HG02588 (cell line): ENCODE data around the gene PET100.

Experiments
- ATAC-seq: cut with Tn5 transposase; IDR thresholded peaks from one replicate; pipeline ENCODE4 v1.9.1; 2021; ENCODE audit warnings: mild to moderate bottlenecking, moderate library complexity; ENCODE audit not compliant: unreplicated experiment

PET100 gene

GRCh38 chr19:7612282-7613274 is 17.0 kb upstream of the PET100 start:
- no peak for ATAC-seq

DNA sequence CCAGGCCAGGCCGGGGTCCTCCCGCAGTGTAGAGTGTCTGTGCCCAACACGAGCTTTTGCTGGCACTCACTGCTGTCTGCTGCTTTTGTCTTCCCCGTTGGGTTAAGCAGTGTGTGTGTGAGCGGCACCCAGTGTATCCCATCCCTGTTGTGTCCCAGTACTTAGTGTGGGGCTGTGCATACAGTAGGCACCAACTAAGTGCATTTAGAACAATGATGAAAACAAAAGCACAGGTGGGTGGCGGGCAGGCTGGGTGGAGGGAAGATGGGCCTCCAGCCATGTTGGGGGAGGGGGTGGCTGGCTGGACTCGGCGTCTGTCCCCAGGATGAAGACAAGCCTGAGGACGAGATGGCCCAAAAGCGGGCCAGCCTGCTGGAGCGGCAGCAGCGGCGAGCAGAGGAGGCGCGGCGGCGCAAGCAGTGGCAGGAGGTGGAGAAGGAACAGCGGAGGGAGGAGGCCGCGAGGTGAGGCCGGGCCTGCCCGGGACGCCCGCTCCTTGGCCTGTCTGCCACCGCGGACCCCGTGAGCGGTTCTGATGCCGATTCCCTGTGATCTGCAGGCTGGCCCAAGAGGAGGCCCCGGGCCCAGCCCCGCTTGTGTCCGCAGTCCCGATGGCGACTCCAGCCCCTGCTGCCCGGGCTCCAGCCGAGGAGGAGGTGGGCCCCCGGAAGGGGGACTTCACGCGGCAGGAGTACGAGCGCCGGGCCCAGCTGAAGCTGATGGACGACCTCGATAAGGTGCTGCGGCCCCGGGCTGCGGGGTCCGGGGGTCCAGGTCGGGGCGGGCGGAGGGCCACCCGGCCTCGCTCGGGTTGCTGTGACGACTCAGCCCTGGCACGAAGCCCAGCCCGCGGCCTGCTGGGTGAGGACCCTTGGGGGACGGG is 14.5 kb upstream of the PET100 start:
- no peak for ATAC-seq

DNA sequence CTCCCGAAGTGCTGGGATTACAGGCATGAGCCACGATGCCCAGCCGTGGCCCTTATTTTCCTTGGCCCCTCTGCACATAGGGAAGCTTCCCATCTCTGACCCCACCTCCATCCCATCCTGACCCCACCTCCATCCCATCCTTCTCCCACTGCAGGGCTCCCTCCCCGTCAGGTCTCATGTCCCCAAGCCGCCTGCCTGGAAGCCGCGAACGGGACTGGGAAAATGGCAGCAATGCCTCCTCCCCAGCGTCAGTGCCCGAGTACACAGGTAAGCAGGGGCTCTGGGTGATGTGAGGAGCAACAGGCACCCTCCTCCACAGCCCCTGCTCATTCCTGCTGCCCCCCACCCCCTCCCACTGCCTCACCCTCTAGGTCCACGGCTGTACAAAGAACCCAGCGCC is 12.4 kb upstream of the PET100 start:
- no peak for ATAC-seq

- no peak for ATAC-seq
These were observed 11.9 kb upstream of the PET100 start for GRCh38 chr19:7617735-7618134.

DNA sequence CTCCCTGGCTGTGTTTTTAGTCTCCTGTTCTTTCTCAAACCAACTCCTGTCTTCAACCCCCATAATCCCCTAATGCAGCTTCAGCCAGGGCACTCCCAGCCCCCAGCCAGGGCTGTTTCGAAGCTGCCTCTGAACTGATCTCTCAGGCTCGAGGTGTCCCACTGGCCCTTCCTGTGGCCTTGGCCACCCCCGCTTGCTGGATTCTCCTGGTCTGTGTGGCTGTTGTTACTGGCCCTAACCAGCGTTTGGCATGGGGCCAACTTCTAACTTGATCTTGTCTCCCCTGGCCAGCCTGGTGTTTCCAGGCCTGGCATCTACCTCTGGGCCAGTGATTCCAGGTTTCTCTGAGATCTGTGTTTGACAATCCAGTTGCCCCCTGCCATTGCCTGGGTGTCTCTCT is 11.2 kb upstream of the PET100 start:
- no peak for ATAC-seq

DNA sequence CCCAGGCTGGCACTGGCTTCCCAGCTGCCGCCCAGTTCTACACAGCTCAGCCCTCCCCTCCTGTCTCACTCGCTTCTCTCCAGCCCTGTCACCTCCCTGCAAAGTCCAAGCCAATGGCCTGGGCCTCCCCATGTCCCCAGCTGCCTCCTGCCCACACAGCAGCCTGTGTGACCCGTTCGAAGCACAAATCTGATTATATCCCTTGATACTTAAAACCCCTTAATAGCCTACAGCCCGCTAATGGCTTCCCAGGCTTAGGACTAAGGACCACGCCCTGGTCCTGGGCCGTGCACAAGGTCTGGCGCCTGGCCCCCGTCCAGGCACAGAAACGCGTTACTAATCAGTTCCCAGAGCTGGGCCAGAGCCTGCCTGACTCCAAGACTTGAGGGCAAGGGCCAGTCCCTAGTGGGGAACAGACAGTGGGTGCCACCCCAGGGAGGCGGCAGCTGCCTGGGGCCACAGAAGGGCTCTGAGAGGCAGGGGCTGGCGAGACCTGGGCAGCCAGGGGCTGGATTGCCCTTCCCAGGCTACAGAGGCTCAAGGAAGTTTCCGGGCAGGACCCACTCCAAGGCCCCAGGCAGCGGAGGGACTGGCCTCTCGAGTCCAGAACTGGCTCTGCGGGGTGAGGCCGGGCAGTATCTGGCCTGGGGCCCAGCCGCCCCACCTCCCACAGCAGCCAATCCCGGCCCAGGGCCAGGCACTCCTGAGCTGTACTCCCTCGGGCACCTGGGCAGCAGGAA is 10.7 kb upstream of the PET100 start:
- ATAC-seq = no peak

DNA sequence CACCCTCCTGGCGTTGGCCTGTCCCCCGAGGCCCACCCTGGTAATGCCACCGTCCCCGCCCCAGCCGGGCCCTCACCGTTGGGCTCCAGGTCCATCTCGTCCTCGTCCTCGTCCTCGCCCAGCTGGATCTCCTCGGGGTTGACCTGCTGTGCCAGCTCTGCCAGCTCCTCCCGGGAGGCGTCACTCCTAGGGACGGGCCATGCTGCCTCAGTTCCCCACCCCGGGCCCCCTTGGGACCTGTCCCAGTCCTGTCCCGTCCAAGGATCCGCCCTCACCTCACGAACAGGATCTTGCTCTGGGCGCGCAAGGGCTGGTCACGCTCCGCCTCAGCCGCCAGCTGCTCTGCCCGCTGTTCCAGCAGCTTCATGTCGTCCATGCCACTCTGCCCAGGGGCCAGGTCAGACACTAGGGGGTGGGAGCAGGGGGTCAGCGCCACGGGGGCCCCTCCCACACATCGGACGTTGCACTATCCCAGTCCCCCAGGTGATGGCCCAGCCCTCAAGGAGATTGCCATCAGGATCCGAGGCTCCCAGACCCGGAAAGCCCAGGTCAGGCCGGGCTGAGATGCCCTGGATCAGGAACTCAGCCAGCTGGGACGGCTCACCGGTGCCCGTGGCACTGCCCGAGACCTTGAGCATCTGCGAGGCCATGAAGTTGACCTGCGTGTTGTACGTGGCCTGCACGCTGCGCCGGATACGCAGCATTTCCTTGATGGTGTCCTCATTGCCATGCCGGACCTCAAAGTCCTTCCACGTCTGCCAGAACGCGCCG is 9.7 kb upstream of the PET100 start:
- no peak for ATAC-seq

- ATAC-seq = no peak
These were observed 8.9 kb upstream of the PET100 start for GRCh38 chr19:7620442-7621412.

GRCh38 chr19:7622933-7623685 is 6.5 kb upstream of the PET100 start:
- no peak for ATAC-seq

DNA sequence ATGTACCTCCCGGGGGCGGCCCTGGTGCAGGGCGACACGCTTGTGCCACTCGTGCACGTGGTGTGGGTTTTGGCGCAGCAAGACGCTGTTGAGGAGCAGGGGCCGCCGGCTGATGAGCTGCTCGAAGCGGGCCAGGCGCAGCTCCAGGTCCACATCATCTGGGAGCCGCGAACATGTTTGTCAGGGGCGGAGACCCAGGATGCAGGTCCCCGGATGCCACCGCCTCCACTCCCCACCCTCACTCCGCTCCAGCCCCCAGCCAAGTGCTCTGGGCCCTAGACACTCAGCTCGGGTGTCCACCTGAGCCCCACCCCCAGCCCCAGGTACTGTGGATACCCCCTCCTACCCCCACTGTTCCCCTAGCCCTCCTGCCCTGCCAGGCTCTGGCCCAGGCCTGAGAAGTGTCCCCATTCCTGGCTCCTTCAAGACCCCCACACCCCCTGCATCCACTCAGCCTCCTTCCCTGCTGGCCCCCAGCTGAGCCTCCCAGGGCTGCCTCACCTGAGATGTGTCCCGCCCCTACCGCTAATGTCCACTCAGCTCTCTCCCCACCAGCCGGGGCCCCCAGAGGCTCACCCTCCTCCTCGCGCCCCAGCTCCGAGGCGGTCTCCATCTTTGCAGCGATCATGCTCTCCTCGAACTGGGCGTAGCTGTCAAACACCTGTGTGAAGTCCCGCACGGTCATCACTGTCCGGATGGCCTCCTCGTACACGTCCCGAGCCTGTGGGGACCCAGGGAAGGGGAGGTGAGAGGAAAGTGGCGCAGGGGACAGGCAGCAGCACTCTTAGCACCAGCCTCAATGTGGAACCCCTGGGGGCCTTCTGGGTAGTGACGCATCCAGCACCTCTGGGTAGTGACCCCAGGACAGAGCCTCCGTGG is 5.6 kb upstream of the PET100 start:
- ATAC-seq = no peak

GRCh38 chr19:7624810-7625209 is 4.8 kb upstream of the PET100 start:
- no peak for ATAC-seq

DNA sequence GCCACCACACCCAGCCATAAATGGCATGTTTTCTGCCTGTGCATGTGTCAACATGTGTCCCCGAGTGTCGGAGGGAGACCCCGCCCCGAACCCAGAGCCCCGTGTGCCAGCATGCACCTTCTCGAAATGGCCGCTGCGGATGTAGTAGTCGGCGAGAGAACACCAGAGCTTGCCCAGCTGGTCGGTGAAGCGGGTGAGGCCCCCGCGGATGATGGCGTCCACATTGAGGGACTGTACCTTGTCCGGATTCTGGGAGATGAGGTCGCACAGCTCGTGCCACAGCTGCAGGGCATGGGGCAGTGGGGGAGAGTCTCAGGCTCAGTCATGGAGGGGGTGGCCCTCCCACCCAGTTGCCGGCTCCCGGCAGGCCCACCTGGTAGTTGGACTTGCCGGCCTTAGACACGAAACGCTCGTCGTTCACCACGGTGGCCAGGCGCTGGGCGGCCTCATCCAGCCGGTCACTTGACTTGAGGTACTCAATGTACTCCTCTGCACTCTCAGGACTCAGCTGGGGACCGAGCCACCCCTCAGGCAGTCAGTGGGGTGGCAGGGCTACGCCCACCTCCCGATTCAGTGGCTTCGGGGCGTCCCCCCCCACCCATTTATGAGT is 3.7 kb upstream of the PET100 start:
- no peak for ATAC-seq

DNA sequence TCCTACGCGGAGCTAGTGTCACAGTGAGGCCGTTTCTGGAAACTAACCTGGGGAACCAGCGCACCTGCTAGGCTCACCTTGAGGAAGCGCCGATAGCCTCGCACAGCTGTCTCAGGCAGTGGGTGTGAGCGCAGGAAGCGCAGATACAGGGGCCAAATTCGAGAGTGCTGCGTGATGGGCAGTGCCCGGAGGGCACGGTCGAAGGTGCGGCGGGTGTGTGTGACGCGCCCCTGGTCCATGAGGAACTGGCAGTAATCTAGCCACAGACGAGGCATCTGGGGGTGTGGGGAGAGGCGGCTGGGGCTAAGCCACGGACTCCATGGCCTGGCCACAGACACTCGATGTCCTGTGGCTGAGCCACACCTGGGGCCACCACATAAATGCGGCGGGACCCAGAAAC is 2.4 kb upstream of the PET100 start:
- ATAC-seq = no peak

DNA sequence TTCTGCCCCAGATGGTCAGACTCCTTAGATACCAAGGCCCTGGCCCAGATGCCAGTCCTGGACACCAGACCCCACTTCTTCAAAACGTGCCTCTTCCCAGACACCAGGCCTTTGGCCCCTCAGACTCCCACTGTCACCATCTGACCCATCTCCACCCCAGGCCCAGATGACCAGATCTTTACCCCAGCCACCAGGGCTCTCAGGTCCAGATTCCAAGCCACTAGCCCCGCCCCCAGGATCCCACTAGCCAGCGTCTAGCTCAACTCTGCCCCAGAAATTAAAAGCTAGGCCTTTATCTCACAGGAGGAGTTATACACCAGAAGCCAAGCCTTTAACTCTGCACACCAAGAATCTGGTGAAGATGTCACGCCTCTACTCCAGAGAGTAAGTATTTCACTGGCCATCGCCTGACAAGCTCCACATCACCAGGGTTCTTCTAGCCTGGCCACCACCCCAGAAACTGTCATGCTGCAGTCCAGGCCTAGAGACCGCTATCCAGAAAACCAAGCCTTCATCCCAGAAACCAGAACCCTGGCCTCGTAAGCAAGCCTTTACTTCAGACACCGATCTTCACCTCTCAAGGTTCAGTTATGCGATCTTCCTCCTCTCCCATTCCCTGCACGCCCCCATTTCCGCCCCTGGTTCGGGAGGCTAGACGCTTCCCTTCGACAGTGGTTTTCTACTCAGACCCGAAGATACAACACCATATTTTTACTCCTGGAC is 843 bp upstream of the PET100 start:
- ATAC-seq = no peak

- ATAC-seq = no peak
These were observed 2.0 kb downstream of the PET100 start for GRCh38 chr19:7631577-7631976.
